Neuronal stem cell (in vitro differentiated cells): Measurements from ENCODE around the gene SMYD3.

Source experiments
- DNase-seq: peaks from one replicate; pipeline ENCODE4 v3.0.0-alpha.2; 2013; ENCODE audit warnings: low spot score
- H2AFZ ChIP-seq: one replicate; pipeline ENCODE4 v1.6.1; 2013; ENCODE audit warnings: mild to moderate bottlenecking, low read length, inconsistent platforms
- H2AK5ac ChIP-seq: 2 replicates; pipeline ENCODE4 v1.6.1; 2013; ENCODE audit warnings: low read depth, mild to moderate bottlenecking, inconsistent platforms, low read length, moderate library complexity, mixed read lengths
- H2BK120ac ChIP-seq: 2 replicates; pipeline ENCODE4 v1.6.1; 2013; ENCODE audit warnings: low read depth, mild to moderate bottlenecking, inconsistent platforms, low read length, moderate library complexity, mixed read lengths
- H2BK12ac ChIP-seq: one replicate; pipeline ENCODE4 v1.6.1; 2013; ENCODE audit warnings: low read length, inconsistent platforms
- H2BK15ac ChIP-seq: 2 replicates; pipeline ENCODE4 v1.6.1; 2013; ENCODE audit warnings: mild to moderate bottlenecking, low read length, inconsistent platforms, mixed read lengths
- H2BK5ac ChIP-seq: one replicate; pipeline ENCODE4 v1.6.1; 2013; ENCODE audit warnings: inconsistent platforms, mild to moderate bottlenecking, low read length, moderate library complexity
- H3K14ac ChIP-seq: one replicate; pipeline ENCODE4 v1.6.1; 2013; ENCODE audit warnings: low read length, inconsistent platforms
- H3K18ac ChIP-seq: 2 replicates; pipeline ENCODE4 v1.6.1; 2013; ENCODE audit warnings: low read length, inconsistent platforms
- H3K23ac ChIP-seq: 2 replicates; pipeline ENCODE4 v1.6.1; 2013; ENCODE audit warnings: low read depth, mild to moderate bottlenecking, mixed read lengths, low read length, inconsistent platforms; ENCODE audit not compliant: poor library complexity
- H3K27ac ChIP-seq: replicated peaks from 3 replicates; pipeline ENCODE4 v1.5.1; 2013; ENCODE audit warnings: low read length, inconsistent platforms
- H3K27me3 ChIP-seq, 3 experiments: 2 replicates each; pipeline ENCODE4 v1.6.1; 2013; ENCODE audit warnings: low read length in 3 of 3, mild to moderate bottlenecking in 2 of 3, inconsistent platforms in 1 of 3, low read depth in 1 of 3, mixed read lengths in 1 of 3, moderate library complexity in 1 of 3; ENCODE audit not compliant: control insufficient read depth in 3 of 3, insufficient read depth in 3 of 3
- H3K36me3 ChIP-seq, 2 donors: replicated peaks in 1 of 2; 2 replicates each; pipeline ENCODE4 v1.6.1; 2013; ENCODE audit warnings: low read length in 2 of 2; ENCODE audit not compliant: control insufficient read depth in 2 of 2, insufficient read depth in 2 of 2
- H3K4ac ChIP-seq: 2 replicates; pipeline ENCODE4 v1.6.1; 2013; ENCODE audit warnings: inconsistent platforms, mild to moderate bottlenecking, low read length, moderate library complexity
- H3K4me1 ChIP-seq, 2 donors: 1 replicate in 1 of 2; 2 replicates in 1 of 2; pipeline ENCODE4 v1.6.1; 2013; ENCODE audit warnings: low read length in 2 of 2, low read depth in 1 of 2; ENCODE audit not compliant: control insufficient read depth in 2 of 2, insufficient read depth in 1 of 2
- H3K4me2 ChIP-seq: one replicate; pipeline ENCODE4 v1.6.1; 2013; ENCODE audit warnings: mild to moderate bottlenecking, low read length, inconsistent platforms; ENCODE audit not compliant: insufficient read depth, poor library complexity, severe bottlenecking
- H3K4me3 ChIP-seq, 2 donors: 2 replicates each; pipeline ENCODE4 v1.5.1; 2013; ENCODE audit warnings: low read length in 2 of 2, mild to moderate bottlenecking in 2 of 2, inconsistent platforms in 1 of 2, moderate library complexity in 1 of 2
- H3K79me1 ChIP-seq: one replicate; pipeline ENCODE4 v1.6.1; 2013; ENCODE audit warnings: low read depth, mild to moderate bottlenecking, inconsistent platforms, low read length, moderate library complexity
- H3K9ac ChIP-seq: one replicate; pipeline ENCODE4 v1.6.1; 2013; ENCODE audit warnings: mild to moderate bottlenecking, low read depth, low read length, inconsistent platforms; ENCODE audit not compliant: poor library complexity
- H3K9me3 ChIP-seq, 2 donors: replicated peaks in 1 of 2; 2 replicates each; pipeline versions ENCODE3 to v1.6.1; 2013; ENCODE audit warnings: low read length in 2 of 2, mild to moderate bottlenecking in 2 of 2, inconsistent platforms in 1 of 2, low read depth in 1 of 2, mixed read lengths in 1 of 2, moderate library complexity in 1 of 2; ENCODE audit not compliant: control insufficient read depth in 2 of 2, insufficient read depth in 1 of 2
- H4K8ac ChIP-seq: one replicate; pipeline ENCODE4 v1.6.1; 2013; ENCODE audit warnings: low read depth, mild to moderate bottlenecking, inconsistent platforms, low read length, moderate library complexity
- H4K91ac ChIP-seq: one replicate; pipeline ENCODE4 v1.6.1; 2013; ENCODE audit warnings: low read length, low read depth, mild to moderate bottlenecking, inconsistent platforms; ENCODE audit not compliant: poor library complexity
- WGBS, 2 donors: extraction: QIAGEN DNeasy Blood & Tissue Kit; methylation state at CpG; one replicate each; pipeline ENCODE4 v1.1.7; 2013; ENCODE audit warnings: missing lambda C conversion rate in 2 of 2, mixed read lengths in 1 of 2; ENCODE audit not compliant: insufficient read length in 2 of 2, insufficient replicate concordance in 1 of 2; ENCODE audit errors: extremely low coverage in 2 of 2; 5-methylcytosine and 5-hydroxymethylcytosine counted together

Gene SMYD3

GRCh38 chr1:246427611-246428010 is 79.5 kb downstream of the SMYD3 start:
- WGBS, 2 donors, result no CpG with 5 or more reads among the region's 3 CpGs
- no peak overlapping the region for H2AK5ac ChIP-seq

GRCh38 chr1:246425895-246426294 is 81.2 kb downstream of the SMYD3 start:
- H3K4me2 ChIP-seq, result no peak overlapping the region
- H2BK120ac ChIP-seq, result no peak overlapping the region
- no peak for DNase-seq
- H3K4me3 ChIP-seq, result no peak overlapping the region
- no peak overlapping the region for H2AK5ac ChIP-seq
- no peak overlapping the region for H3K27ac ChIP-seq
- H4K91ac ChIP-seq, result no peak overlapping the region
- H2BK15ac ChIP-seq, result no peak overlapping the region
- no peak overlapping the region for H3K9ac ChIP-seq
- no peak overlapping the region for H3K23ac ChIP-seq
- no peak overlapping the region for H3K4ac ChIP-seq
- no peaks in the 10 kb centered on the region for H3K27me3 ChIP-seq
- no peak overlapping the region for H3K14ac ChIP-seq
- no peaks in the 10 kb centered on the region for H3K9me3 ChIP-seq
- H2BK12ac ChIP-seq, result no peak overlapping the region
- H2AFZ ChIP-seq, result no peak overlapping the region
- H4K8ac ChIP-seq, result no peak overlapping the region
- no CpG with 5 or more reads among the region's 3 CpGs for WGBS, 2 donors
- H3K4me1 ChIP-seq, result no peaks in the 10 kb centered on the region
- H3K18ac ChIP-seq, result no peak overlapping the region
- H2BK5ac ChIP-seq, result no peak overlapping the region
- H3K79me1 ChIP-seq, result no peaks in the 10 kb centered on the region
- H3K36me3 ChIP-seq, result no peaks in the 10 kb centered on the region

More at GRCh38 chr1:246427611-246428010, 79.5 kb downstream of the SMYD3 start:
- no peak overlapping the region for H2AFZ ChIP-seq
- no peaks in the 10 kb centered on the region for H3K27me3 ChIP-seq
- no peak overlapping the region for H2BK120ac ChIP-seq
- no peak overlapping the region for H3K23ac ChIP-seq
- no peak overlapping the region for H2BK15ac ChIP-seq
- H3K4me3 ChIP-seq, result no peak overlapping the region
- no peak overlapping the region for H3K27ac ChIP-seq
- no peak overlapping the region for H3K4ac ChIP-seq
- no peak overlapping the region for H3K4me2 ChIP-seq
- H4K91ac ChIP-seq, result no peak overlapping the region
- no peaks in the 10 kb centered on the region for H3K9me3 ChIP-seq
- H3K18ac ChIP-seq, result no peak overlapping the region
- H3K4me1 ChIP-seq, result no peaks in the 10 kb centered on the region
- no peak overlapping the region for H3K14ac ChIP-seq
- no peak overlapping the region for H4K8ac ChIP-seq
- H2BK12ac ChIP-seq, result no peak overlapping the region
- H3K36me3 ChIP-seq, result no peaks in the 10 kb centered on the region
- H3K9ac ChIP-seq, result no peak overlapping the region
- no peak for DNase-seq
- H3K79me1 ChIP-seq, result no peaks in the 10 kb centered on the region
- no peak overlapping the region for H2BK5ac ChIP-seq

GRCh38 chr1:246425139-246425794 is 81.8 kb downstream of the SMYD3 start:
- H3K23ac ChIP-seq, result no peak overlapping the region
- no peak overlapping the region for H3K14ac ChIP-seq

GRCh38 chr1:246420300-246420699 is 86.8 kb downstream of the SMYD3 start:
- H2AK5ac ChIP-seq, result no peak overlapping the region
- H3K27ac ChIP-seq, result no peak overlapping the region
- H3K4me3 ChIP-seq, result no peak overlapping the region
- no peak overlapping the region for H3K23ac ChIP-seq
- H2BK15ac ChIP-seq, result no peak overlapping the region
- no peaks in the 10 kb centered on the region for H3K36me3 ChIP-seq
- H4K8ac ChIP-seq, result no peak overlapping the region
- H3K4me1 ChIP-seq, result no peaks in the 10 kb centered on the region
- no peak overlapping the region for H2BK5ac ChIP-seq
- H3K9ac ChIP-seq, result no peak overlapping the region
- H3K4me2 ChIP-seq, result no peak overlapping the region
- H4K91ac ChIP-seq, result no peak overlapping the region
- H3K9me3 ChIP-seq, result peaks cover 5 to 8% of the 10 kb centered on the region in 2 donors
- no peak overlapping the region for H2BK12ac ChIP-seq
- H2BK120ac ChIP-seq, result no peak overlapping the region
- no peak overlapping the region for H2AFZ ChIP-seq
- no peaks in the 10 kb centered on the region for H3K79me1 ChIP-seq
- no peak overlapping the region for H3K4ac ChIP-seq
- no peak overlapping the region for H3K18ac ChIP-seq
- H3K14ac ChIP-seq, result no peak overlapping the region
- H3K27me3 ChIP-seq, result no peaks in the 10 kb centered on the region
- no peak for DNase-seq
- whole genome bisulfite sequencing, 2 donors, result no CpG with 5 or more reads among the region's 3 CpGs

More at GRCh38 chr1:246425139-246425794, 81.8 kb downstream of the SMYD3 start:
- no peak overlapping the region for H2BK15ac ChIP-seq
- no peak overlapping the region for H3K27ac ChIP-seq
- no peak overlapping the region for H3K4me3 ChIP-seq
- no peaks in the 10 kb centered on the region for H3K36me3 ChIP-seq
- no peak overlapping the region for H4K8ac ChIP-seq
- H3K79me1 ChIP-seq, result no peaks in the 10 kb centered on the region
- no peak overlapping the region for H4K91ac ChIP-seq
- no peak overlapping the region for H2AK5ac ChIP-seq
- no peak overlapping the region for H3K4ac ChIP-seq
- no peak overlapping the region for H2BK120ac ChIP-seq
- H2BK12ac ChIP-seq, result no peak overlapping the region
- H3K9me3 ChIP-seq, result no peaks in the 10 kb centered on the region
- no peak overlapping the region for H3K9ac ChIP-seq
- H3K27me3 ChIP-seq, result no peaks in the 10 kb centered on the region
- H3K18ac ChIP-seq, result no peak overlapping the region
- no peak overlapping the region for H2BK5ac ChIP-seq
- no CpG with 5 or more reads among the region's 7 CpGs for WGBS, 2 donors
- no peak overlapping the region for H2AFZ ChIP-seq
- no peak for DNase-seq
- no peak overlapping the region for H3K4me2 ChIP-seq
- H3K4me1 ChIP-seq, result no peaks in the 10 kb centered on the region
